Measurements from ENCODE around the gene KLHDC10.
"Not testable (repeated sequence)": the region's sequence is repeated elsewhere in the genome, so short reads cannot be mapped to it uniquely, and the experiment has no call there.

- not testable (repeated sequence) for TF ChIP-seq POLR2A (IDR thresholded peaks at IDR 0.05; ENCODE audit: low read depth, low read length); POLR2AphosphoS5 (IDR thresholded peaks at IDR 0.05; ENCODE audit: low read depth, low read length); TAF1 (IDR thresholded peaks at IDR 0.05; ENCODE audit: low read depth, low read length); SPI1 (IDR thresholded peaks at IDR 0.05; ENCODE audit: low read depth, low read length); PAX5 (IDR thresholded peaks at IDR 0.05; ENCODE audit: insufficient read depth, low read length, severe bottlenecking)
Observed at GRCh38 chr7:130064580-130064926, 5.8 kb upstream of the KLHDC10 start.

All from GM12891 (cell line).